Measurements from ENCODE around the gene MEDAG. TPM values are rescaled to one million over a fixed set of nuclear protein-coding genes. Genes with fewer than 3 reads are reported as not detected.

MEDAG gene
- total RNA-seq, 2 donors from 2014 or later, result 163 to 634 TPM

DNA sequence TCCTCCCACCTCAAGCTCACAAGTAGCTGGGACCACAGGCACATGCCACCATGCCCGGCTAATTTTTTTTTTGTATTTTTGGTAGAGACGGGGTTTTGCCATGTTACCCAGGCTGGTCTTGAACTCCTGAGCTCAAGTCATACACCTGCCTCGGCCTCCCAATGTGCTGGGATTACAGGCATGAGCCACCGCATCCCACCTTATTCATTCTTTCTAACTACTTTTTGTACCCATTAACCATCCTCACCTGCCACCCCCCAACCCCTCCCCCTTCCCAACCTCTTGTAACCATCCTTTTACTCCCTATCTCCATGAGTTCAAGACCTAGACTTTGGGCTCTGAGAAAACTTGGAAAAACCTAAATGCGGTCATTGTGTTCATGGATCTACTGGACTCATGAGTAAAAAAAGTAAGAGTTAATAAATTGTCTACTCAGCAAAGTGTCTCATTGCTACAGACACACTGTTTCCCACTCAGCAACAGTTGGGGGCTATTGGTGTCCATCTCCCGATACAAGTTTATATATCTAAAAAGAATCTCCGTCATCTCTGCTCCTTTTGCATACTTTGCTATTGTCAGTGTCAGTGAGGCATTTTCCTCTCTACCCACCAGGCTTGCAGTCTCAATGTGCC lies 44.1 kb upstream of the MEDAG start:
- DNase-seq (ENCODE audit: low spot score) (no peak), ATAC-seq (ENCODE audit: insufficient number of reproducible peaks, low FRiP score, low read depth) (no peak)
- H3K4me1 ChIP-seq (ENCODE audit: control insufficient read depth in 1 of 2, low read depth in 2 of 2), result peaks cover 15 to 41% of the 10 kb centered on the region in 2 donors

DNA sequence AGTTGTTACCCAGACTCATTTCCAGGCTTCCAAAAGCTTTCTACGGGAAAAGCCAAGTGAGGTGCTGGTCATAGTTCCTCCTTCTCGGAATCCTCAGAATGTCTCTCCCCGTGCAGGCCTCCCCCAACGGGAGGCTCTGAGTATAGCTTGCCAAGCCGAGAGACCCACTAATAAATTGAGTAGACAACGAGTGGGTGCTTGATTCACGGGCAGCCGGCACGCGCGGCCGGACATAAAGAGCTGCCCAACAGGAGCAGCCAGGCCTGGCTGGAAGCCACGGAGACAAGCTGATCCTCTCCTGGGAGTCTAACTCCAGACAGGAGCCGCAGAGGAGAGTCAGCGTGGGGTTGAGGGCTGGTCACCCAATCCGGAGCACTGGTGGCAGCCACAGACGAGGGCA lies 43.4 kb upstream of the MEDAG start:
- Histone ChIP-seq H3K4me3 (peak overlapping the region; percentile 3), H3K4me1 (ENCODE audit: control insufficient read depth in 1 of 2, low read depth in 2 of 2) (peaks cover 15 to 41% of the 10 kb centered on the region in 2 donors)
- TF ChIP-seq, protein P1, sequence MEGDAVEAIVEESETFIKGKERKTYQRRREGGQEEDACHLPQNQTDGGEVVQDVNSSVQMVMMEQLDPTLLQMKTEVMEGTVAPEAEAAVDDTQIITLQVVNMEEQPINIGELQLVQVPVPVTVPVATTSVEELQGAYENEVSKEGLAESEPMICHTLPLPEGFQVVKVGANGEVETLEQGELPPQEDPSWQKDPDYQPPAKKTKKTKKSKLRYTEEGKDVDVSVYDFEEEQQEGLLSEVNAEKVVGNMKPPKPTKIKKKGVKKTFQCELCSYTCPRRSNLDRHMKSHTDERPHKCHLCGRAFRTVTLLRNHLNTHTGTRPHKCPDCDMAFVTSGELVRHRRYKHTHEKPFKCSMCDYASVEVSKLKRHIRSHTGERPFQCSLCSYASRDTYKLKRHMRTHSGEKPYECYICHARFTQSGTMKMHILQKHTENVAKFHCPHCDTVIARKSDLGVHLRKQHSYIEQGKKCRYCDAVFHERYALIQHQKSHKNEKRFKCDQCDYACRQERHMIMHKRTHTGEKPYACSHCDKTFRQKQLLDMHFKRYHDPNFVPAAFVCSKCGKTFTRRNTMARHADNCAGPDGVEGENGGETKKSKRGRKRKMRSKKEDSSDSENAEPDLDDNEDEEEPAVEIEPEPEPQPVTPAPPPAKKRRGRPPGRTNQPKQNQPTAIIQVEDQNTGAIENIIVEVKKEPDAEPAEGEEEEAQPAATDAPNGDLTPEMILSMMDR (IDR thresholded peaks at IDR 0.05), result no peak

More for the DNA sequence above, 44.1 kb upstream of the MEDAG start:
- Histone ChIP-seq H3K27me3 (replicated peaks; ENCODE audit: insufficient read depth) (no peaks in the 10 kb centered on the region), H3K4me3 (no peak overlapping the region), H3K9me3 (no peaks in the 10 kb centered on the region), H3K36me3 (no peaks in the 10 kb centered on the region), H3K27ac (peak overlapping the region; percentile 95 to 97)
- TF ChIP-seq, protein P1 (IDR thresholded peaks at IDR 0.05), result no peak

DNA sequence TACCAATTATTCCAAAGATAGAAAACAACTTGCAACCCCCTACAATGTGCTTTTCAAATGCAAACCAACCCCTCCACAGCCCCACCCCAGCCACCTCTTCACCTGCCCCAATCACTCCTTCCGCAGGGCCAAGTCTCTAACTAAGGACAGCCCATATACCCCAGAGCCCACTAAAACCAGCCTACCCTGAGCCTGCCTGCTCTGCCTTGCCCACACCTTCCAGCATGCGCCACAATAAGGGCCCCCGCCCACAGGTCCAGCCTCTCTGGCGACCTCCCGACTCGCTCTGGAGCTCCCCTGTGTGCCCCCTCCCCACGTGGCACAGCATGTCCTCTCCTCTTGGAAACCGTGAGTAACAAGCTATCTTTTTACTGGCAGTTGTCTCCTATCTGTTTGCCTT lies 42.8 kb upstream of the MEDAG start:
- Histone ChIP-seq H3K27ac (peak overlapping the region; percentile 95 to 97), H3K4me3 (peak overlapping the region; percentile 3), H3K9me3 (no peaks in the 10 kb centered on the region), H3K36me3 (no peaks in the 10 kb centered on the region), H3K27me3 (replicated peaks; ENCODE audit: insufficient read depth) (no peaks in the 10 kb centered on the region), H3K4me1 (ENCODE audit: control insufficient read depth in 1 of 2, low read depth in 2 of 2) (peaks cover 15 to 41% of the 10 kb centered on the region in 2 donors)
- ATAC-seq (ENCODE audit: insufficient number of reproducible peaks, low FRiP score, low read depth) (no peak), DNase-seq (ENCODE audit: low spot score) (no peak)
- TF ChIP-seq, protein P1 (IDR thresholded peaks at IDR 0.05), result no peak

More for the DNA sequence above, 43.4 kb upstream of the MEDAG start:
- no peaks in the 10 kb centered on the region for H3K27me3 ChIP-seq (replicated peaks; ENCODE audit: insufficient read depth)
- peak; percentile 64 for DNase-seq (ENCODE audit: low spot score)
- no peaks in the 10 kb centered on the region for H3K9me3 ChIP-seq
- ATAC-seq (ENCODE audit: insufficient number of reproducible peaks, low FRiP score, low read depth), result peak; percentile 13
- no peaks in the 10 kb centered on the region for H3K36me3 ChIP-seq
- peak overlapping the region; percentile 95 to 97 for H3K27ac ChIP-seq

DNA sequence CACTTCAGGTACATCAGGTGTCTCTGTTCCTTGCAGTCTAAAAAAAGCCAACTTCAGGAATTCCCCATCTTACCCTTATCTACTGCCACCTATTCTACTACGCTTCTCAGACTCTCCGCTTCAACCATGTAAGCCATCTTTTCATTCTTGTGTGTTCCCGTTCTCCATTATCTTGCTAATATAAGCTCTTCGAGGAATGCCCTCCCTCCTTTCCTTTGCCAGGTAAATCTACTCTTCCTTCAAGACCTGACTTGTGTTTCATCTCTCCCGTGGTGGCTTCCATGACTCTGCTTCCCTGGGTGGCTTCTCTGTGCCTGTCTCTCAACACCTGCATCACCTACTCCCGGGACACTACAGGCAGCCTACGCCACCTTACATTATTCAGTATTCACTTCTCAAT lies 42.3 kb upstream of the MEDAG start:
- DNase-seq (ENCODE audit: low spot score) (no peak), ATAC-seq (ENCODE audit: insufficient number of reproducible peaks, low FRiP score, low read depth) (no peak)

DNA sequence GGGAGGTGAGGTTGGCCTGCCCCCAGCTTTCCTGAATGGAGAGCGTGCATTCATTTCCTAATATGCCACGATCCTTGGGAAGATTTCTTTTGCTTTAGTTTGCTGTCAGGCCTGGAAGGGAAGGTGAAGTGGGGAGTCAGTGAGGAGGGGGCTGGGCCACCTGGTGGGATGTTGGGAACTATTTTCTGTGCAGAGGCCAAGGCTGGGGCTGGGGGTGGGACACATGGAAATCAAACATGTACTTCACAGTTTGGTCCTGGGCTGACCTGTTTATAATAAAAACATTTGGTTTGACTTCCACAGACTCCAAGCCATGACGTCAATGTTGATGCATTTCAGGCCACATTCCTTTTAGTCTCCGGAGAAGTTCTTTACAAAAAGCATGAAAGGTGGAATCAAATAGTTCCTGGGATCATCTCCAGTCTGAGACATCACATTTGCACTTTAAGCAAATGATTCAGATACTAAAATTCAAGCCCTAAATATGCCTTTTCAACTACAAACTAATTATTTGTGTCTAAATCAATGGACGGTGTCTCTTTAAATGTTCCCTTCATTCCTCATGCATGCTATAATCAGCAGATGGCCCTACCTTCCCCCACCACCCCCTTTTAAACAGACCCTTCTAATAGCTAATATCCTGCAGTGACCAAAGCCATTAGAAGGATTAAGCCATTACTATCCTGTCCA lies 41.5 kb upstream of the MEDAG start:
- no peaks in the 10 kb centered on the region for H3K27me3 ChIP-seq (replicated peaks; ENCODE audit: insufficient read depth)
- no peak for DNase-seq (ENCODE audit: low spot score)
- ATAC-seq (ENCODE audit: insufficient number of reproducible peaks, low FRiP score, low read depth), result no peak
- TF ChIP-seq, protein P1 (IDR thresholded peaks at IDR 0.05), result no peak
- H3K9me3 ChIP-seq, result no peaks in the 10 kb centered on the region
- H3K27ac ChIP-seq, result peak overlapping the region; percentile 95 to 97
- H3K4me1 ChIP-seq (ENCODE audit: control insufficient read depth in 1 of 2, low read depth in 2 of 2), result peaks cover 20 to 54% of the 10 kb centered on the region in 2 donors
- H3K4me3 ChIP-seq, result peak overlapping the region; percentile 2
- no peaks in the 10 kb centered on the region for H3K36me3 ChIP-seq

More for the DNA sequence above, 42.3 kb upstream of the MEDAG start:
- H3K4me1 ChIP-seq (ENCODE audit: control insufficient read depth in 1 of 2, low read depth in 2 of 2), result peaks cover 15 to 46% of the 10 kb centered on the region in 2 donors
- no peaks in the 10 kb centered on the region for H3K27me3 ChIP-seq (replicated peaks; ENCODE audit: insufficient read depth)
- TF ChIP-seq, protein P1 (IDR thresholded peaks at IDR 0.05), result no peak
- no peaks in the 10 kb centered on the region for H3K36me3 ChIP-seq
- no peak overlapping the region for H3K4me3 ChIP-seq
- H3K27ac ChIP-seq, result peak overlapping the region; percentile 95 to 97
- H3K9me3 ChIP-seq, result no peaks in the 10 kb centered on the region

Measured in thoracic aorta (tissue), 2 donors.